ENCODE data around the gene MYO1E.
"Not testable (repeated sequence)": the region's sequence is repeated elsewhere in the genome, so short reads cannot be mapped to it uniquely, and the experiment has no call there.

The MYO1E gene

GRCh38 chr15:59387196-59387878 is 14.7 kb upstream of the MYO1E start:
- DNase-seq = not testable (repeated sequence)

- no peak for DNase-seq
Observed at GRCh38 chr15:59385171-59385570, 12.5 kb upstream of the MYO1E start.

- DNase-seq = peak; percentile 25
Observed at GRCh38 chr15:59384507-59384906, 11.8 kb upstream of the MYO1E start.

- no peak for DNase-seq
Observed at GRCh38 chr15:59380902-59381610, 8.4 kb upstream of the MYO1E start.

- DNase-seq = no peak
Observed at GRCh38 chr15:59379531-59379930, 6.9 kb upstream of the MYO1E start.

- no peak for DNase-seq
Observed at GRCh38 chr15:59378855-59379254, 6.2 kb upstream of the MYO1E start.

GRCh38 chr15:59377924-59378323 is 5.3 kb upstream of the MYO1E start:
- no peak for DNase-seq

DNA sequence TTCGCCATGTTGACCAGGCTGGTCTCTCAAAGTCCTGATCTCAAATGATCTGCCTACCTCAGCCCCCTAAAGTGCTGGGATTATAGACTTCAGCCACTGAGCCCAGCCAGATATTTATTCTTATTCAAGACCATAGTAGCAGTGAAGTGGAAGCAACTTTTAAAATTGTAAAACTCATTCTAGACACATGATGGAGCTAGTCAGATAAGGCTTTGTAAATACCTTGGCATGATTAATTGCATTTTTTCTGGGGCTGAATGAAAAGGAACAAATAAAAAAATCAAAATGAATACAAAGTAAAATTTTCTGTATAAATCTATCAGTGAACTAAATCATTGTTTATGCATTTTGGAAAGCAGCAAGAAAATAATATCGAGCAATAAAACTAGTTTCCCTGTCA is 4.1 kb upstream of the MYO1E start:
- DNase-seq = no peak

- DNase-seq = no peak
Observed at GRCh38 chr15:59373215-59373614, 544 bp upstream of the MYO1E start.

DNA sequence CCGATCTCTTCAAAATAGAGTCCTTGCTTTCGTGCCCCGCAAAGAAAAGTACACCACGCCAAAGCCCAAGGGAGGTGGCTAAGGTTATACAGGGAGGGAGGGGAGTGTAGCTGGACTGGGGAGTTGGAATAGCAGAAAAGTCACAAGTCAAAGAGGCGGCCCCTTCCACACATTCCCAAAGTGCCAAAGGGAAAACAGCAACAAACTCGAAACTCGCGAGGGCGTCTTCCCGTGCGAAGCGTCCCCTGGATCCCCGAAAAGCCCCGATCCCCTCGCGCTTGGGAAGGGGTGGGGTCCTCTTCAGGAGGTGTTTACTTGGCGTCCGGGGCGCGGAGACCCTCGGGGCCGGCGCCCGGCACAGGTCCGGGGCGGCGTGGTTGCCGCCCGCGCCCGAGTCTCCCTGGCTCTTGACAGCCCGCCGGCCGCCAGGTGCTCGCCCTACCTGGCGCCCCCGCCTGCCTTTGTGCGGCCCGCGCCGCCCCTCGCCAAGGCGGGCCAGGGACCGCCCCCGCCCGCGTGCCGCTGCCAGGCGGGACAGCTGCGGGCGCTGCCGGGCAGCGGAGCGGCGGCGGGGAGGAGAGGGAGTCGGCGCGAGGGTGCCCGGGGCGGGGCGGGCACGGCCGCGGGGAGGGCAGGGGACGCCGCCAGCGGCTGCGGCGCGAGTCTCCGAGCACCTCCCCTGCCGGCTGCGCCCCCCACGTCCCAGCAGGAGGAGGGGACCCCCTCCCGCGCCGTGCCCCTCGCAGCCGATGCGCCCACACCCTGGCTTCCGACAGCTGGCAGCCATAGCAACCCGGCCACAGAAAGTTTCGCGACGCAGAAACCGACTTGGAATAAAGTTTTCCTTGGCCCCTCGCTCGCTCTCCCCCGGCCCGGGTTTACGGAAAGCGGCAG is 966 bp downstream of the MYO1E start:
- DNase-seq = no peak

DNA sequence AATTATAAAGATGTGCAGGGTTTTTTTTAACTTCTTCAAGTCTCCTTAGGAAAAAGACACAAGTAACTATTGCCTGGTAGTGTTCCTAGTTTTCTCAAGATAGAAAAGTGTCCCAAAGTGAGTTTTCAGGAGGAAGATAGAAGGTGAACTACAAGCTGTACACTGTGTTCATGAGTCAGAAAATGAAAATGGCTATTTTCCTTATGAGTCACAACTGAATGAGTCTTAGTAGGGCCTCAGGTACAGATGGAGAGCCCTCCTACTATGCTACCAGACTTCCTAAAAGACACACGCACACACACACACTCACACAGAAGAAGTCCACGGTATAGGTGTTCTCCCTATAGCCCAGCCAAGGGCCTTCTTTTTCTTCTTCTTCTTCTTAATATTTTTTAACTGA is 3.1 kb downstream of the MYO1E start:
- DNase-seq = no peak

- no peak for DNase-seq
Observed at GRCh38 chr15:59367022-59367451, 5.6 kb downstream of the MYO1E start.

GRCh38 chr15:59366333-59367021 is 6.2 kb downstream of the MYO1E start:
- no peak for DNase-seq

- DNase-seq = no peak
Observed at GRCh38 chr15:59364248-59364647, 8.4 kb downstream of the MYO1E start.

GRCh38 chr15:59362331-59362730 is 10.3 kb downstream of the MYO1E start:
- no peak for DNase-seq

DNA sequence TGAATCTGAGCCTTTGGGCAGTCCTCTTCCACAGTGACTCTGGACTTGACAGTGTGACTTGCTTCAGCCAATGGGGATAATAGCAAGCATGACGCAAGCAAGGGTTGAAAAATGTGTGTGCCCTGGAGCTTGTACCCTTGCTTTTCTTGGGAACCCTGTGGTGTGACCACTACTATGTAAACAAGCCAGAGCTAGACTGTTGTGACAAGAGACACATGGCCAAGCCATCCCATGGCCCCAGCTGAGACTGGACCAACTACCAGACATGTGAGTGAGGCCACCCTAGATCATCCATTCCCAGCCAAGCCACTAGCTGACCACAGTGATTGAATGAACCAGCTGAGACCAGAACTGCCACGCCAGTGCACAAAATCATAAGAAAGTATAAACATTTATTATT is 11.8 kb downstream of the MYO1E start:
- DNase-seq = no peak

DNA sequence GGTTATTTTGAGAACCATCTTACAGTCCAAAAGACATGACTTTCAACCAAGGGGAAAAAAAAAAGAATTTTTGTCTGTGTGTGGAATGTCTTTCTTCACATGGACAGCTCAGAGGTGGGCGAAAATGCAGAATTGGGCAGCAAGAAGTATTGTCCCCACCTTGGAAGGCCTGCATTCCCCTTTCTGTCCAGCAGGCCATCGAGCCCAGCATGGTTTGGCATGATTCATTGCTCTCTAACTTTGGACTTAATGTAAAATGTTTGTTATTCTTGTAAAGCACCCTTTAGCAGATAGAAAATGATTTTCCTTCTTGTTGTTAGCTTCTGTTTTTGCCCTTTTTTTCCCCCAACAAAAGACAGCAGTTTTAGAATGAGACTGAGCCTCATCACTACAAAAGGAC is 12.4 kb downstream of the MYO1E start:
- DNase-seq = no peak

- DNase-seq = no peak
Observed at GRCh38 chr15:59355730-59356129, 16.9 kb downstream of the MYO1E start.

- DNase-seq = no peak
Observed at GRCh38 chr15:59354417-59355031, 18.1 kb downstream of the MYO1E start.

DNA sequence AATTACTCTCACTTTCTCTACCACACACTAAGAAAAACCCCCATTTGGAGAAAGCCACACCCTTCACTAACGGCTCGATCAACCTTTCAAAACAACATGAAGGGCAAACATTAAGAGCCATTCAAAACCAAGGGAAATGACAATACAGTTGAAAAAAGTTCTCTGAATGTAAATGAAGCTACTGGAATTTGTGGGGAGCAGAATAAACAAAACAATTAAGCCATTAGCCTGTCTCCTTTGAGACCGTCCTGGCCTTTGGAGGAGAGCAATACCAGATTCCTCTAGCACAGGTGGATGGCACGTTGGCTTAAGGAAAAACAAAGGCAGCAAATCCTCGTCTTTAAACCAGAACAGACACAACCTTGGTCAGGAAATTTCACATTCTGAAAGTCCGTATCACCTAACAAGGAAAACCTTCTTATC is 18.7 kb downstream of the MYO1E start:
- no peak for DNase-seq

DNA sequence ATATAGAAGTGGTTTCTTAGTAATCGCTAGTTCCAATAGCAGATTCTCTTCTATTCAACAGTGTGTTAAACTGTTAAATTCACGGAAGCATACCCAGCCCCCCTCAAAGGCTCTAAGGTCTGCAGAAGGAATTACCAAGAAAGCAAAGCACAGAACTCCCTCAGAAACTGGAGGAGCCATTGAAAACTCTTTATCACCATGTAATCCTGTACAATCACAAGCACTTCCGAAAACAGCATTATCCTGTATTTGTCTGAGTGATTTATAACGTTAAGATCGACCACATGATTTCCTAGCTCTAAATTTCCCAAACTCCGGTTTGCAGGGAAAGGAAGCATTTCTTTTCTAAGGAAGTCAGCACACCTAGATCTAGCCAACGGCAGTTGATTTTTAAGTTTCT is 20.0 kb downstream of the MYO1E start:
- no peak for DNase-seq

DNA sequence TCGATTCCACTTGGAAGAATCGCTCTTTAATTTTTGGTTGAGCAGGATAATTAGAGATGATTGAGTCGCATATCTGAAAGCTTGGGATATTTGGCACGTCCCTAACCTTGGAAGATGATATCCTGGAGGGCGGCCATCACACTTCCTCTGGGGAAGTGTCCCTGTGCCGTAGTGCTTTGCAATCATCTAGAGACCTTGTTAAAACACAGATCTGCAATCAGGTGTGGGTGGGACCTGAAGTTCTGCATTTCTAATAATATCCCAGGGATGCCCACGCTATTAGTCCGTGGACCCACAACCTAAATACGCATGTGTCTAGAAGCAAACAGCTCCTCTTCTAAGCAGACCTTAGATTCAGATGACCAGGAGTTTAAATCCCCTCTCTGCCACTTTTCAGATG is 20.5 kb downstream of the MYO1E start:
- DNase-seq = no peak

DNA sequence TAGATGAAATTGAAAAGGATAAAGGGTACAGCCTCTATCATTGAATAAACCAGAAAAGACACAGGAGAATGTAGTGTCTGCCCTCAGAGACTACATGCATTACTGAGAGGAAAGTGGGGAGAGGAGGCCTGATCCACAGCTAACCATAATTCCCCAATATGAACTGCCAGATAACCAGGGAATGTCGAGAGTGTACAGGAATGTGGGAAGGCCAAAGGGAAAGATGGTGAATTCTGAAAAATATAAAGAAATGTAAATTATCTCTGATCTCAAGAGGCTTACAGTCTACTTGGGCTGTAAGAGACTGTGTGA is 22.3 kb downstream of the MYO1E start:
- DNase-seq = no peak

All from CD4-positive, alpha-beta T cell treated with Interleukin-17A for 1 hour (primary cell).